ENCODE measurements around the gene MNT.
A peak's percentile ranks its signal among the peaks of the same experiment; 100 is the strongest.

Gene MNT

GRCh38 chr17:2427910-2428309 is 27.1 kb upstream of the MNT start:
- TF ChIP-seq CTCF (conservative IDR thresholded peaks at IDR 0.05; ENCODE audit: low read length): no peak
- DNase-seq (ENCODE audit: low read depth): no peak

GRCh38 chr17:2427215-2427614 is 26.4 kb upstream of the MNT start:
- no peak overlapping the region for H3K4me3 ChIP-seq (ENCODE audit: low read length)
- DNase-seq (ENCODE audit: low read depth): no peak
- TF ChIP-seq CTCF (conservative IDR thresholded peaks at IDR 0.05; ENCODE audit: low read length): no peak

More at GRCh38 chr17:2427910-2428309, 27.1 kb upstream of the MNT start:
- no peak overlapping the region for H3K4me3 ChIP-seq (ENCODE audit: low read length)

GRCh38 chr17:2423271-2423670 is 22.4 kb upstream of the MNT start:
- DNase-seq (ENCODE audit: low read depth): no peak
- no peak overlapping the region for H3K4me3 ChIP-seq (ENCODE audit: low read length)

GRCh38 chr17:2421315-2422147 is 20.7 kb upstream of the MNT start:
- DNase-seq (ENCODE audit: low read depth): no peak
- H3K4me3 ChIP-seq (ENCODE audit: low read length): no peak overlapping the region
- peak; percentile 13; the same call in 1 of the 2 replicates for TF ChIP-seq CTCF (conservative IDR thresholded peaks at IDR 0.05; ENCODE audit: low read length)

More at GRCh38 chr17:2423271-2423670, 22.4 kb upstream of the MNT start:
- no peak for TF ChIP-seq CTCF (conservative IDR thresholded peaks at IDR 0.05; ENCODE audit: low read length)

GRCh38 chr17:2420176-2420575 is 19.3 kb upstream of the MNT start:
- TF ChIP-seq CTCF (conservative IDR thresholded peaks at IDR 0.05; ENCODE audit: low read length): no peak
- no peak for DNase-seq (ENCODE audit: low read depth)
- no peak overlapping the region for H3K4me3 ChIP-seq (ENCODE audit: low read length)

- TF ChIP-seq CTCF (conservative IDR thresholded peaks at IDR 0.05; ENCODE audit: low read length): no peak
- DNase-seq (ENCODE audit: low read depth): no peak
- no peak overlapping the region for H3K4me3 ChIP-seq (ENCODE audit: low read length)
These were observed 18.6 kb upstream of the MNT start for GRCh38 chr17:2419486-2419885.

- peak; percentile 64 for DNase-seq (ENCODE audit: low read depth)
- no peak for TF ChIP-seq CTCF (conservative IDR thresholded peaks at IDR 0.05; ENCODE audit: low read length)
- H3K4me3 ChIP-seq (ENCODE audit: low read length): no peak overlapping the region
These were observed 17.7 kb upstream of the MNT start for GRCh38 chr17:2418572-2418971.
